Psoas muscle (tissue), 8 donors: Measurements from ENCODE around the gene METRN. TPM values are rescaled to one million over a fixed set of nuclear protein-coding genes. Genes with fewer than 3 reads are reported as not detected.

ENCODE experiments used
- ATAC-seq, 4 donors: fragments of 200-7000 bp; cut with Tn5 transposase; one replicate each; pipeline ENCODE4 v1.9.1; 2020; ENCODE audit warnings: moderate library complexity in 3 of 4, mild to moderate bottlenecking in 2 of 4
- DNase-seq, 2 donors: peaks; one replicate each; pipeline ENCODE4 v3.0.0-alpha.2; 2020
- H3K27ac ChIP-seq: fragments of 200-600 bp; one replicate; pipeline ENCODE4 v1.8.0; 2022
- H3K27me3 ChIP-seq, 3 donors: fragments of 200-600 bp in 1 of 3; one replicate each; pipeline versions ENCODE4 v1.6.1 to v1.8.0; 2013 to 2022; ENCODE audit warnings: low read length in 2 of 3, mild to moderate bottlenecking in 2 of 3, moderate library complexity in 1 of 3; ENCODE audit not compliant: insufficient read depth in 3 of 3
- H3K36me3 ChIP-seq, 2 donors: fragments of 200-600 bp in 1 of 2; one replicate each; pipeline versions ENCODE4 v1.6.1 to v1.8.0; 2013 to 2022; ENCODE audit warnings: low read depth in 1 of 2, mild to moderate bottlenecking in 1 of 2, moderate library complexity in 1 of 2; ENCODE audit not compliant: insufficient read depth in 1 of 2
- H3K4me1 ChIP-seq: fragments of 200-600 bp; one replicate; pipeline ENCODE4 v1.8.0; 2022
- H3K4me3 ChIP-seq: fragments of 200-600 bp; one replicate; pipeline ENCODE4 v1.8.0; 2022; ENCODE audit warnings: mild to moderate bottlenecking
- H3K9me3 ChIP-seq: fragments of 200-600 bp; one replicate; pipeline ENCODE4 v1.8.0; 2022
- CTCF ChIP-seq: fragments of 200-600 bp; IDR thresholded peaks from one replicate; pipeline ENCODE4 v1.8.0; 2022; ENCODE audit warnings: antibody characterized with exemption
- WGBS, 3 donors: extraction: QIAGEN DNeasy Blood & Tissue Kit; methylation state at CpG; one replicate each; pipeline versions ENCODE4 v1.1.6 to v1.1.7; 2013; 5-methylcytosine and 5-hydroxymethylcytosine counted together
- intact Hi-C, 2 donors: fragments of 100-400 bp; cut with DNase I; formaldehyde crosslinking; loops; one replicate each; pipeline versions ENCODE4 v1.11.0 to v1.14.2; 2022
- polyA plus RNA-seq, 3 donors: library from polyadenylated mRNA; stranded (reverse); fragments of 200-250 nt; gene quantifications; one replicate each; pipeline ENCODE4 v1.2.3, GENCODE V29; 2013
- total RNA-seq, 4 donors: library from RNA; stranded (reverse); fragmentation: NEBNext Ultra II Directional in 2 of 4; extraction: Animal tissue kit (Norgen Biotek cat#: 25700) in 2 of 4; gene quantifications; one replicate each; pipeline versions ENCODE4 v1.2.1 to v1.2.4, GENCODE V29; 2021 to 2023
- donor health status: healthy with polysubstance abuse.
- donor health status: DM: no; HTN: no; CAD: no; lungs with moderate emphysema.
- donor health status: Bipolar disorder and iron deficiency.
- donor health status: healthy.
- donor health status: DM: yes; HTN: yes; CAD: no.
- donor health status: DM: no; HTN: no; CAD: no.
- donor health status: DM: no; HTN: no; CAD: no.
- donor health status: DM: yes; HTN: yes; CAD: no.

METRN gene
- total and polyA plus RNA-seq, 7 donors, result 17.9 to 28.0 (median 22.8) TPM

- Histone ChIP-seq H3K9me3 (no peaks in the 10 kb centered on the region), H3K27me3 (no peaks in the 10 kb centered on the region), H3K27ac (peak overlapping the region; percentile 86), H3K4me3 (peak overlapping the region; percentile 91), H3K4me1 (peaks cover 29% of the 10 kb centered on the region), H3K36me3 (peaks cover 0 to 9% of the 10 kb centered on the region in 2 donors)
- WGBS, 3 donors, result 8 to 9% (median 8%) methylated on average over 16 of the region's 16 CpGs
- no peak for TF ChIP-seq CTCF
- intact Hi-C loops, result no loop called here
- ATAC-seq, result no peak
- DNase-seq, result no peak
Observed at GRCh38 chr16:719815-720446, 5.0 kb downstream of the METRN start.

GRCh38 chr16:720447-720989, 5.6 kb downstream of the METRN start:
- WGBS, 3 donors, result 0 to 1% (median 1%) methylated on average over 27 to 38 of the region's 38 CpGs
- H3K4me3 ChIP-seq, result peak overlapping the region; percentile 91
- no peaks in the 10 kb centered on the region for H3K9me3 ChIP-seq
- peaks cover 0 to 4% (median 0%) of the 10 kb centered on the region in 3 donors for H3K27me3 ChIP-seq
- H3K36me3 ChIP-seq, result peaks cover 0 to 9% of the 10 kb centered on the region in 2 donors
- intact Hi-C loops, result no loop called here
- DNase-seq (peak in 1 of 2 donors; percentile 44), ATAC-seq (peak; percentile 15 to 43 (median 24))
- peak overlapping the region; percentile 86 for H3K27ac ChIP-seq
- no peak for TF ChIP-seq CTCF
- H3K4me1 ChIP-seq, result peaks cover 29% of the 10 kb centered on the region

GRCh38 chr16:720990-721764, 6.3 kb downstream of the METRN start, which contains the start of gene ANTKMT:
TSS of gene ANTKMT (plus strand) at chr16:721146. CDS start at chr16:721275, 129 bp downstream.
- intact Hi-C loops, result no loop called here
- no peak for TF ChIP-seq CTCF
- peak; percentile 85 to 89 (median 88) for ATAC-seq

GRCh38 chr16:721765-722540, 7.0 kb downstream of the METRN start:
- WGBS, 3 donors, result 82 to 89% (median 83%) methylated on average over 49 to 51 of the region's 51 CpGs
- intact Hi-C loops, result no loop called here
- no peak for DNase-seq

More at GRCh38 chr16:720990-721764, 6.3 kb downstream of the METRN start, which contains the start of gene ANTKMT:
- Histone ChIP-seq H3K4me3 (peak within 1 kb of the TSS; percentile 91), H3K27ac (peak within 1 kb of the TSS; percentile 86), H3K36me3 (peaks cover 0 to 9% of the 10 kb centered on the region in 2 donors), H3K4me1 (peaks cover 24% of the 10 kb centered on the region), H3K9me3 (no peaks in the 10 kb centered on the region), H3K27me3 (peaks cover 0 to 10% (median 4%) of the 10 kb centered on the region in 3 donors)
- DNase-seq, result peak; percentile 84 to 90
- 6 to 14% (median 9%) methylated on average over 41 to 106 of the region's 106 CpGs for WGBS, 3 donors

More at GRCh38 chr16:721765-722540, 7.0 kb downstream of the METRN start:
- Histone ChIP-seq H3K4me1 (peaks cover 18% of the 10 kb centered on the region), H3K27ac (peak overlapping the region; percentile 86), H3K27me3 (peaks cover 0 to 16% (median 9%) of the 10 kb centered on the region in 3 donors), H3K9me3 (no peaks in the 10 kb centered on the region), H3K4me3 (peak overlapping the region; percentile 91), H3K36me3 (peaks cover 0 to 9% of the 10 kb centered on the region in 2 donors)
- TF ChIP-seq CTCF, result no peak
- ATAC-seq, result no peak
